MM.1S (cell line): ENCODE data around the gene ELK3.

ENCODE experiments used
- CTCF ChIP-seq: fragments of 300-600 bp; sonication (generic); IDR thresholded peaks from 2 replicates; pipeline ENCODE4 v1.5.1; 2016; ENCODE audit warnings: antibody characterized with exemption, low read length, mixed read lengths
- EZH2 ChIP-seq: fragments of 300-600 bp; sonication (generic); optimal IDR thresholded peaks from 2 replicates; pipeline ENCODE3; 2017; ENCODE audit warnings: low read depth, mild to moderate bottlenecking, antibody characterized with exemption, low read length, mixed read lengths
- EZH2phosphoT487 ChIP-seq: fragments of 300-600 bp; sonication (generic); IDR thresholded peaks from 2 replicates; pipeline ENCODE4 v1.6.1; 2018; ENCODE audit warnings: antibody characterized with exemption, low read length

DNA sequence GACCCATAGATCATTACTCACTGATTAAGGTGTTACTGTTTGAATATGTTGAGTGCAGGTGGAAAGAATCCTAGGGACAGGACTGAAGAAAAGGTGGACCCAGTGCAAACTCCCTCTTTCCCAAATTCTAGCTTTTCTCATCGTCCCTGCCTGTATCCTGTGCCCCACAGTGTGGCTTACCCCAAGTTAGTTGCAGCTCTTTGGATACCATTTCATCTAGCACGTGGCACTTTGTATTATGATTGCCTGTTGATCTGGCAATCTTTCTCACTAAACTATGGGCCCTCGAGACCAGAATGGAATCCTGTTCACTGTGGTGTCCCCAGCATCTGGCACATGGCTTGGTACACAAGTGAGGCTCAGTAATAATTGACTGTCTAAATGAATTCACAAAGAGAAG is 66.5 kb downstream of the ELK3 start:
- TF ChIP-seq CTCF (no peak), EZH2phosphoT487 (no peak), EZH2 (no peak)
